Measurements from ENCODE around the gene DDN.

Gene DDN

DNA sequence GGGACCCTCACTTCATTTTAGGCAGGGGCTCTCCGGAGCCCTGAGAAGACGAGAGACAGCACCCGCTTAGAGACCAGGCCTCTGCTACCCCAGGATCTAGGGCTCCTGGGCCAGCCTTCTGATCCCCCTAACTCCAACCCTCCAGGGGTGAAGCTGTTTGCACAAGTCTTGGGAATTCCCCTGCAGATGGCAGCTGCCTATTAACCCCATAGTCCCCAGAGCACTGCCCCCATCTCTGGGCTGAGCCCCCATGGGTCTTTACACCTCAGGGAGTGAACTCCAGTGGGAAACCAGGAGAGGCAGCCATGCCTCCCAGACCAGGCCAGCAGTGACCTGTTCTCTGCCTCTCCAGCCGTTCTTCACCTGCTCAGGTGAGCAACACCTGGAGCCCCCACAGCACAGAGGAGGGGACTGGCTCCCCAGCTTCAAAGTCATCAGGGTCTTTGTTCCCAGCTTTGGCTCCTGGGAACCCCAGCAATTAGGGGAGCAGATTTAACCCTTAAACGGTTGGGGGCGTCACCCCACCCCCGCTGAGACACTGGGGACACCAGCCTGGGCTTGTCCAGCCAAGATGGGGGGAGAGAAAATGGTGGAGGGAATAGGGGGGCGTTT lies 29.9 kb downstream of the DDN start:
- 25% methylated on average over 8 of the region's 8 CpGs for WGBS
- H3K4me3 ChIP-seq (ENCODE audit: low read length), result peak overlapping the region; percentile 47; the same call in 1 of the 2 replicates
- no peaks in the 10 kb centered on the region for H3K9me3 ChIP-seq (ENCODE audit: insufficient read depth, low read depth, low read length)
- peaks cover 73% of the 10 kb centered on the region for H3K27me3 ChIP-seq (ENCODE audit: insufficient read depth, low read length)
- no peak overlapping the region for H3K27ac ChIP-seq (ENCODE audit: low read depth, low read length)
- H3K9ac ChIP-seq (ENCODE audit: low read depth, low read length), result no peak overlapping the region
- H3K36me3 ChIP-seq (ENCODE audit: insufficient read depth, low read length), result no peaks in the 10 kb centered on the region
- peaks cover 48% of the 10 kb centered on the region for H3K4me1 ChIP-seq (ENCODE audit: insufficient read depth, low read length)

DNA sequence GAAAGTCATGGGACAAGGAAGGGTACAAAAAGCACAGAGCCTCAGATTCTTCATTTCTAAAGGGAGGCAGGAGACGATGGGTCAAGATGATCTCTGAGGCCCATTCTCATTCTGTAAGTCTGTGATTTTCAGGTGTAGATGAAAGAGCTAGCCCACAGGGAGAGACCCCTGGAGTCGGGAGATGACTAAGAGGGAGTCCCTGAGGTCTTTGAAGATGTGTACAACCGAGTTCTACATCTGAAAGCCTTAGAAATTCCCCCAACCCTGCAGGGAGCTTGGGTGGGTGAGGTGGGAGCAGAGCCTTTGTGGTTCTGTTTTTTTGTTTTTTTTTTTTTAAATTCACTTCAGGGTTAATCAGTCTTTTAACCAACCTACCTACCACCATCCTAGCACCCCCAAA lies 30.7 kb downstream of the DDN start:
- 10% methylated on average over 3 of the region's 3 CpGs for WGBS
- Histone ChIP-seq H3K27me3 (ENCODE audit: insufficient read depth, low read length) (peaks cover 65% of the 10 kb centered on the region), H3K4me3 (ENCODE audit: low read length) (0 out of 2 replicates have a peak overlapping the region, but pooled peaks have one; percentile 47), H3K4me1 (ENCODE audit: insufficient read depth, low read length) (peaks cover 50% of the 10 kb centered on the region), H3K9ac (ENCODE audit: low read depth, low read length) (no peak overlapping the region), H3K27ac (ENCODE audit: low read depth, low read length) (no peak overlapping the region), H3K9me3 (ENCODE audit: insufficient read depth, low read depth, low read length) (no peaks in the 10 kb centered on the region), H3K36me3 (ENCODE audit: insufficient read depth, low read length) (no peaks in the 10 kb centered on the region)

DNA sequence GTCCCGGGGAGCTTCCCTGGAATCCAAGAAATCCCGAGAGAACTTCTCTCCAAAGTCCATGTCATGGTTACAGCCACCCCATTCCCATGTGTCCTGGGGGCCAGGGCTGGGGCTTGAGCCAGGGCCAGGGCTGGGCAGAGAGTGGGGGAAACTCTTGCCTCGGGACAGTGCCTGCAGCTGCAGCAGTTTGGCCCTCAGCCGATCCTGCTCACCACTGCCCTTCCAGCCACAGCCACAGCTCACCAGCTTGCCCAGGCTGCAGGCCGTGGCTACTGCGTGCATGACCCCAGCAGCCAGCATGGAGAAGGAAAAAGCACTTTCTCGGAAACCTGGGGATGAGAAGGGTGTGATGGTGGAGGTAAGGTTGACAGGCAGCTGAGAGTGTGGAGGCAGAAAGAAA lies 31.2 kb downstream of the DDN start:
- Histone ChIP-seq H3K9me3 (ENCODE audit: insufficient read depth, low read depth, low read length) (no peaks in the 10 kb centered on the region), H3K9ac (ENCODE audit: low read depth, low read length) (no peak overlapping the region), H3K4me3 (ENCODE audit: low read length) (no peak overlapping the region), H3K36me3 (ENCODE audit: insufficient read depth, low read length) (no peaks in the 10 kb centered on the region), H3K27ac (ENCODE audit: low read depth, low read length) (0 out of 2 replicates have a peak overlapping the region, but pooled peaks have one; percentile 4), H3K4me1 (ENCODE audit: insufficient read depth, low read length) (peaks cover 50% of the 10 kb centered on the region), H3K27me3 (ENCODE audit: insufficient read depth, low read length) (peaks cover 60% of the 10 kb centered on the region)
- WGBS, result 37% methylated on average over 7 of the region's 7 CpGs

DNA sequence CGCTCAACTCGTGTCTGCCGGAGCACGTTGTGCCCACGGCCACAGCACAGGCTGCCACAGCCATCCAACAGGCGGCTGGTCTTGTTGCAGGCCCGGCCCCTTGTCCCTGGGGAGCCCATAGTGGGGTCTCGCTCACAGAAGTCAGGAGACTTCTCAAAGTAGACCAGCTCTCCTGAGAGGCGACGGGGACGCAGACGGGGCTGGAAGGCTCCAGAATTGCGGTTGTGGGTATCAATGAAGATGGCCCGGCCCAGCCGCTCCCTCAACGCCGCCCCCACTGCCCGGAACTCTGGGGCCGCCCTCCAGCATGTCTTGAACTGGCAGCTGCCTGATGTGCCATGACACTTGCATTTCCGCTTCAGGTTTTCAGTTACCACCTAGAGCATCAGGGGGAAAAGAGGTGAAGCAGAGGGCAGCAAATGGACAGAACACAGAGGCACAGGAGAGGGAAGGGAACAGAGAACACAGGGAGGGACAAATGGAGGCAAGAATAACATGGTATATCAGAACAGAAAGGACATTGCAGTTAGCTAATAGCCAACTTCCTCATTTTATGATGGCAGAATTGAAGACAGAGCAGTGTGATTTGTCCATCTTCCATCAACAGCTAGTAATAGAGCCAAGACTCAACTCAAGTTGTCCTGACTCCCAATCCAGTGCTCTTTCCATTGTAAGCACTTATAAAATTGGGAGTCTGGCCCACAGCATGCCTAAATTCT lies 32.8 kb downstream of the DDN start:
- Histone ChIP-seq H3K27ac (ENCODE audit: low read depth, low read length) (no peak overlapping the region), H3K4me1 (ENCODE audit: insufficient read depth, low read length) (peaks cover 50% of the 10 kb centered on the region), H3K36me3 (ENCODE audit: insufficient read depth, low read length) (no peaks in the 10 kb centered on the region), H3K9ac (ENCODE audit: low read depth, low read length) (no peak overlapping the region), H3K9me3 (ENCODE audit: insufficient read depth, low read depth, low read length) (no peaks in the 10 kb centered on the region), H3K27me3 (ENCODE audit: insufficient read depth, low read length) (peaks cover 44% of the 10 kb centered on the region), H3K4me3 (ENCODE audit: low read length) (no peak overlapping the region)
- 84% methylated on average over 20 of the region's 20 CpGs for WGBS

DNA sequence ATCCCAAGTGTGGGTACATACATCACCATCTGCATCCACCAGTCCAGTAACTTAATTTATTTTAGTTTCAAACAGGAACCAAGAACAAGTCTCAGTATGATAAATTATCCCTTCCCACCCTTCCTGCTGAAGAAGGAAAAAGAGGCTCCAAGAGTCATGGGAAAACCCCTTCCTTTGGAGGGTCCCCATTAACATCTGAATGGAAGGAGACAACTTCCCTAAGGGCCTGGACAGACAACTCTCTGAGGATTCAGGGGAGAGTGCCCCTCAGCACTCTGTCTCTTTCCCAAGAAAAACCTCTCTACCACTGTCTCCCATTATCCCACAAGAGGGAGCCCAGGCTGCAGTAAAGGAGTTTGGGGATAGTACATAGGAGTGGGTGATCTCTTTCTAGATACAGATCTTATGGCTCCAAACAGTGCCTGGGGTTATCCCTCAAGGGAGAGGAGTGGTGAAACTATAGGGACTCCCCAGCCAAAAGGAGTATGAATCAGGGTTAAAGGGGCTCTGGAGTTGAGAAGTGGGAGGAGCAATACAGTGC lies 33.8 kb downstream of the DDN start:
- peaks cover 41% of the 10 kb centered on the region for H3K4me1 ChIP-seq (ENCODE audit: insufficient read depth, low read length)
- no peak overlapping the region for H3K9ac ChIP-seq (ENCODE audit: low read depth, low read length)
- H3K9me3 ChIP-seq (ENCODE audit: insufficient read depth, low read depth, low read length), result no peaks in the 10 kb centered on the region
- H3K27me3 ChIP-seq (ENCODE audit: insufficient read depth, low read length), result peaks cover 34% of the 10 kb centered on the region
- no peak overlapping the region for H3K4me3 ChIP-seq (ENCODE audit: low read length)
- peak overlapping the region; percentile 50; the same call in 1 of the 2 replicates for H3K27ac ChIP-seq (ENCODE audit: low read depth, low read length)
- no peaks in the 10 kb centered on the region for H3K36me3 ChIP-seq (ENCODE audit: insufficient read depth, low read length)

DNA sequence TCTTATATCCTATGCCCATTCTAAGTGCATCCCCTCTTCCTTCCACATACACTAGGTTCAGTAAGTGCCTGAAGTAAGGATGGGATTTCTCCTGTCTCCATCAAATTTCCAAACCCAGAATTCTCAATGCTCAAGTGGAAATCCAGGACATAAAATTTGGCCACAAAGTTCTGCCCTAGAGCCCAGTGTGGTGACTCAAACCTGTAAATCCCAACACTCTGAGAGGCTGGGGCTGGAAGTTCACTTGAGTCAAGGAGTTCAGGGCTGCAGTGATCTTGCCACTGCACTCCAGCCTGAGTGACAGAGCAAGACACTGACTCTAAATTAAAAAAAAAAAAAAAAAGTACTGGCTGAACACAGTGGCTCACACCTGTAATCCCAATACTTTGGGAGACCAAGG lies 37.4 kb downstream of the DDN start:
- no peak overlapping the region for H3K9ac ChIP-seq (ENCODE audit: low read depth, low read length)
- no peaks in the 10 kb centered on the region for H3K36me3 ChIP-seq (ENCODE audit: insufficient read depth, low read length)
- no peak overlapping the region for H3K27ac ChIP-seq (ENCODE audit: low read depth, low read length)
- H3K9me3 ChIP-seq (ENCODE audit: insufficient read depth, low read depth, low read length), result no peaks in the 10 kb centered on the region
- H3K4me3 ChIP-seq (ENCODE audit: low read length), result no peak overlapping the region
- H3K27me3 ChIP-seq (ENCODE audit: insufficient read depth, low read length), result 0 out of 2 replicates have a peak, but pooled peaks cover 5% of the 10 kb centered on the region
- H3K4me1 ChIP-seq (ENCODE audit: insufficient read depth, low read length), result peaks cover 19% of the 10 kb centered on the region

DNA sequence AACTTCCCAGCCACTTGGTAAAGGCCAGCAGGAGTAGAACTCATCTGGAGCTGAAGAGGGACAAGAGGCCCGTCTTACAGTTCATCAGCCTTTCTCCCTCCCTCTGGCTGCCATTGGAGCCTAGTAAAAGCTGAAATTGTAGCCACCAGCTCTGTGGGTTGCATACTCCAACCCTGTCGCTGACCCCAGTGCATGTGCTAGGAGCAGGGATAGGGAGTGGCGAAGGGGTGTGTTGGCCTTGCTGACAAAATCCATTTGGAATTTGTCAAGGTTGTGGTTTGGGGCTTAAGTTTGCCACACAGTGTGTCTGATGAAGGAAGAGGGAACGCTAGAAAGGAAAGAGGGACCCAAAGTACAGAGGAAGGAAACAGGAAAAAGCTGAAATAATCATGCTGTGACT lies 37.8 kb downstream of the DDN start:
- Histone ChIP-seq H3K27ac (ENCODE audit: low read depth, low read length) (no peak overlapping the region), H3K9me3 (ENCODE audit: insufficient read depth, low read depth, low read length) (no peaks in the 10 kb centered on the region), H3K4me3 (ENCODE audit: low read length) (no peak overlapping the region), H3K4me1 (ENCODE audit: insufficient read depth, low read length) (peaks cover 19% of the 10 kb centered on the region), H3K27me3 (ENCODE audit: insufficient read depth, low read length) (0 out of 2 replicates have a peak, but pooled peaks cover under 1% of the 10 kb centered on the region), H3K36me3 (ENCODE audit: insufficient read depth, low read length) (no peaks in the 10 kb centered on the region), H3K9ac (ENCODE audit: low read depth, low read length) (no peak overlapping the region)
- WGBS, result 51% methylated on average over 4 of the region's 4 CpGs

DNA sequence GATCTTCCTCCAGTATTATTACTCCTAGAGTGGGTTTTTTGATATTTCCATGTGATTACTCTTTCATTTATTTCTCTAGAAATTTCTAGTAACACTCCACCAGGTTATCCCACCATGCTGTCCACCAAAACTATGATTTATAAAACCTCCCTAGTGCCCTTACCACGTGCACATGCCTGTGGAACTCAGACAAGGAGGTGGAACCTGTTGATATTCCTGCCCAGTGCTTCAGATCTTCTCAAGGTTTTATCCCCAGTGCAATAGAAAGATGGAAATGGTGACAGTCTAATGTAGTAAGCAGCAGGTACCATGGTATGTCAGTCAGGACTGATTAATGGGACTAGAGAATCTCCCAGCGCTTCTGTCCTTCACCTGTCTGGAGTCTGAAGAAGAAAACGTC lies 38.3 kb downstream of the DDN start:
- peaks cover 2% of the 10 kb centered on the region; the same call in 1 of the 2 replicates for H3K36me3 ChIP-seq (ENCODE audit: insufficient read depth, low read length)
- no peaks in the 10 kb centered on the region for H3K9me3 ChIP-seq (ENCODE audit: insufficient read depth, low read depth, low read length)
- H3K4me1 ChIP-seq (ENCODE audit: insufficient read depth, low read length), result peaks cover 18% of the 10 kb centered on the region
- no peak overlapping the region for H3K27ac ChIP-seq (ENCODE audit: low read depth, low read length)
- 78% methylated on average over 3 of the region's 3 CpGs for WGBS
- no peak overlapping the region for H3K4me3 ChIP-seq (ENCODE audit: low read length)
- no peak overlapping the region for H3K9ac ChIP-seq (ENCODE audit: low read depth, low read length)
- H3K27me3 ChIP-seq (ENCODE audit: insufficient read depth, low read length), result no peaks in the 10 kb centered on the region

DNA sequence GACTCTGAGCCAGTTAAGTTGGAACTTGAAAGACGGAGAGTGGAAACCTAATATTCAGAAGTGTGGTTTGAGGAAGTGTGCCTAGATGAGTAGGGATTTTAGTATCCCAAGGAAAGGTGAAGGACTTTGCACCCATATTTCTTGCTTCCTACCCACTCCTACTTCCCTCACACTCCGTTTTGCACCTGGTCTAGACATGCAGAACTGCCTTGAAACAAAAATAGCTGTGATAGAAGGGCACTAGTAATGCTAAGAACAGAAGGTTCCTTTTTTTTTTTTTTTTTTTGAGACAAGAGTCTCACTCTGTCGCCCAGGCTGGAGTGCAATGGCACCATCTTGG lies 41.2 kb downstream of the DDN start:
- peak overlapping the region; percentile 95 for H3K9ac ChIP-seq (ENCODE audit: low read depth, low read length)
- peaks cover 30% of the 10 kb centered on the region for H3K36me3 ChIP-seq (ENCODE audit: insufficient read depth, low read length)
- no peaks in the 10 kb centered on the region for H3K9me3 ChIP-seq (ENCODE audit: insufficient read depth, low read depth, low read length)
- H3K27me3 ChIP-seq (ENCODE audit: insufficient read depth, low read length), result no peaks in the 10 kb centered on the region
- WGBS, result 60% methylated on average over 2 of the region's 3 CpGs
- peak overlapping the region; percentile 61; the same call in 1 of the 2 replicates for H3K27ac ChIP-seq (ENCODE audit: low read depth, low read length)
- peak overlapping the region; percentile 98 for H3K4me3 ChIP-seq (ENCODE audit: low read length)
- peaks cover 8% of the 10 kb centered on the region; the same call in 1 of the 2 replicates for H3K4me1 ChIP-seq (ENCODE audit: insufficient read depth, low read length)

DNA sequence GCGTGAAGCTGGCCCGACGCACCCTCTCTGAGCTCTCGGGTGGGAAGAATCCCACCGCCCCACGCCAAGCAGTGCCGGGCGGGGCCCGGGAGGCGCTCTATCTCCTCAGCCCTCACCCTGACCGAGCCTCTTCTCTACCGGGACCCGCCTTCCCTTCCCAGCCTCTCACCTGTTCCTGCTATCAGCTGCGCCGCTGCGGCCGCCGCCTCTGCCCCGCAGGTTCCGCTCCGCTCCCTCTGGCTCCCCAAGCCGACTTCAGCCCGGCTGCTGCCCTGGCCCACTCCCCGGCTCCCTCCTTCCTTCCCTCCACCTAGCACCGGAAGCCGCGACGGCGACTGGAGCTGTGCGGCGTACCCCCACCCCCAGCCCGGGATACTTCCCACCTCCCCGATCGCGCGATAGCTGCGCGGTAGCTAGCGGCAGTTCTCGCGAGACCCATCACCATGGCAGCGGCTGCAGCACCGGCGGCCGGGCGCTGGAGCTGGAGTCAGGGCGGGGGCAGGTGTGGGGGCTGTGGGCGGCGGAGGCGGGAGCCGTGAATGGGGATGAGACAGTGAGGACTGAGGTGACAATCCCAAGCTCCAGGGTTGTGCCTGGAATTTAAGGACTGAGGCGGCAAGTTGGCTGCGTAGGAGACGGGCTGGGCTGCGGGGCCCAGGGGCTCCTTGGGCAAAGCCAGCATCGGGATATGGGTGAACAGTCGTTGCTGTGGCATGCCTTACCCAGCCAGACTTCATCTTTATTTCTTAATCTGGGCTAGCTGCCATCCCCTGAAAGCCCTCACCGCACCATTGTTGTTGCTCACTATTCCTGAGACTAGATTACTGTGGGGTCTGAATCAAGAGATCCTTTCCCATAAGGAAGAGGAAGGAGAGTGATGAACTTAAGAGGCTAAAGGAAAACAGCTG lies 41.8 kb downstream of the DDN start, which contains the start of gene ARF3:
Gene ARF3 (minus strand): TSS at position 347 of the 908 bp plus-strand sequence. CDS start 16,392 bp downstream, outside the sequence.
- Histone ChIP-seq H3K9ac (ENCODE audit: low read depth, low read length) (peak within 1 kb of the TSS; percentile 95), H3K27ac (ENCODE audit: low read depth, low read length) (peak within 1 kb of the TSS; percentile 96), H3K27me3 (ENCODE audit: insufficient read depth, low read length) (no peaks in the 10 kb centered on the region), H3K4me3 (ENCODE audit: low read length) (peak within 1 kb of the TSS; percentile 98), H3K36me3 (ENCODE audit: insufficient read depth, low read length) (peaks cover 37% of the 10 kb centered on the region), H3K9me3 (ENCODE audit: insufficient read depth, low read depth, low read length) (no peaks in the 10 kb centered on the region), H3K4me1 (ENCODE audit: insufficient read depth, low read length) (peaks cover 8% of the 10 kb centered on the region; the same call in 1 of the 2 replicates)
- WGBS, result under 1% methylated on average over 58 of the region's 58 CpGs
